A549 (cell line): ENCODE results near the gene PNPLA8.

Experiments used
- CEBPB ChIP-seq, 2 experiments: fragments of >200 bp in 1 of 2; sonication (Bioruptor Twin) in 1 of 2; formaldehyde crosslinking in 1 of 2; IDR thresholded peaks; 2 replicates each; pipeline ENCODE4 v1.6.1; 2012 to 2016
- CTCF ChIP-seq: fragments of >200 bp; sonication (Bioruptor Twin); formaldehyde crosslinking; IDR thresholded peaks from 3 replicates; pipeline ENCODE4 v1.5.1; 2016
- JUN ChIP-seq, 2 experiments: fragments of >200 bp; sonication (Bioruptor Twin); formaldehyde crosslinking; IDR thresholded peaks; 2 replicates in 1 of 2; 3 replicates in 1 of 2; pipeline ENCODE4 v1.6.1; 2016 to 2017
- PHF8 ChIP-seq: fragments of 200-600 bp; sonication (generic); IDR thresholded peaks from 2 replicates; pipeline ENCODE4 v1.6.1; 2016; ENCODE audit warnings: low read depth, mild to moderate bottlenecking, antibody characterized with exemption, moderate library complexity, borderline replicate concordance
- POLR2A ChIP-seq: IDR thresholded peaks from 2 replicates; pipeline ENCODE4 v1.6.1; 2012; ENCODE audit warnings: mild to moderate bottlenecking, low read length
- RAD21 ChIP-seq, 2 experiments: fragments of >200 bp in 1 of 2; sonication (Bioruptor Twin) in 1 of 2; formaldehyde crosslinking in 1 of 2; IDR thresholded peaks in 1 of 2; conservative IDR thresholded peaks in 1 of 2; 2 replicates in 1 of 2; 3 replicates in 1 of 2; pipeline ENCODE4 v1.6.1; 2012 to 2018; ENCODE audit warnings: inconsistent platforms in 1 of 2
- RFX5 ChIP-seq: fragments of 450-650 bp; IDR thresholded peaks from 2 replicates; pipeline ENCODE4 v1.7.1; 2014; ENCODE audit warnings: antibody characterized with exemption, mild to moderate bottlenecking, moderate library complexity
- ZC3H11A ChIP-seq: fragments of 450-650 bp; IDR thresholded peaks from 2 replicates; pipeline ENCODE4 v1.6.1; 2014; ENCODE audit warnings: antibody characterized with exemption, mild to moderate bottlenecking
- TF ChIP-seq, protein P1 (sequence below): fragments of 200-600 bp; sonication (generic); IDR thresholded peaks from 2 replicates; pipeline ENCODE4 v1.6.1; 2016; ENCODE audit warnings: antibody characterized with exemption, mild to moderate bottlenecking, moderate library complexity

- TF ChIP-seq, protein P1, sequence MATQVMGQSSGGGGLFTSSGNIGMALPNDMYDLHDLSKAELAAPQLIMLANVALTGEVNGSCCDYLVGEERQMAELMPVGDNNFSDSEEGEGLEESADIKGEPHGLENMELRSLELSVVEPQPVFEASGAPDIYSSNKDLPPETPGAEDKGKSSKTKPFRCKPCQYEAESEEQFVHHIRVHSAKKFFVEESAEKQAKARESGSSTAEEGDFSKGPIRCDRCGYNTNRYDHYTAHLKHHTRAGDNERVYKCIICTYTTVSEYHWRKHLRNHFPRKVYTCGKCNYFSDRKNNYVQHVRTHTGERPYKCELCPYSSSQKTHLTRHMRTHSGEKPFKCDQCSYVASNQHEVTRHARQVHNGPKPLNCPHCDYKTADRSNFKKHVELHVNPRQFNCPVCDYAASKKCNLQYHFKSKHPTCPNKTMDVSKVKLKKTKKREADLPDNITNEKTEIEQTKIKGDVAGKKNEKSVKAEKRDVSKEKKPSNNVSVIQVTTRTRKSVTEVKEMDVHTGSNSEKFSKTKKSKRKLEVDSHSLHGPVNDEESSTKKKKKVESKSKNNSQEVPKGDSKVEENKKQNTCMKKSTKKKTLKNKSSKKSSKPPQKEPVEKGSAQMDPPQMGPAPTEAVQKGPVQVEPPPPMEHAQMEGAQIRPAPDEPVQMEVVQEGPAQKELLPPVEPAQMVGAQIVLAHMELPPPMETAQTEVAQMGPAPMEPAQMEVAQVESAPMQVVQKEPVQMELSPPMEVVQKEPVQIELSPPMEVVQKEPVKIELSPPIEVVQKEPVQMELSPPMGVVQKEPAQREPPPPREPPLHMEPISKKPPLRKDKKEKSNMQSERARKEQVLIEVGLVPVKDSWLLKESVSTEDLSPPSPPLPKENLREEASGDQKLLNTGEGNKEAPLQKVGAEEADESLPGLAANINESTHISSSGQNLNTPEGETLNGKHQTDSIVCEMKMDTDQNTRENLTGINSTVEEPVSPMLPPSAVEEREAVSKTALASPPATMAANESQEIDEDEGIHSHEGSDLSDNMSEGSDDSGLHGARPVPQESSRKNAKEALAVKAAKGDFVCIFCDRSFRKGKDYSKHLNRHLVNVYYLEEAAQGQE = no peak
- TF ChIP-seq CTCF (no peak), PHF8 (no peak), POLR2A (no peak), JUN (IDR thresholded peaks at IDR 0.05) (no peak), RFX5 (no peak), CEBPB (IDR thresholded peaks at IDR 0.05) (no peak), ZC3H11A (no peak), RAD21 (conservative IDR thresholded peaks at IDR 0.05 in 1 of 2, IDR thresholded peaks at IDR 0.05 in 1 of 2) (no peak)
These were observed 89.0 kb downstream of the PNPLA8 start for GRCh38 chr7:108436906-108437305.
